Mesenteric fat pad (tissue), 1 donor: ENCODE measurements around the gene ESYT3. TPM values are rescaled to one million over a fixed set of nuclear protein-coding genes. Genes with fewer than 3 reads are reported as not detected.

ENCODE experiments used
- DNase-seq: peaks from one replicate; pipeline ENCODE4 v3.0.0-alpha.2; 2020; ENCODE audit warnings: low spot score
- total RNA-seq: library from RNA; stranded (reverse); fragmentation: NEBNext Ultra II Directional; extraction: Animal tissue kit (Norgen Biotek cat#: 25700); gene quantifications from one replicate; pipeline ENCODE4 v1.2.1, GENCODE V29; 2021
- donor health status: DM: yes; HTN: yes; CAD: no.

The ESYT3 gene
- total RNA-seq, 1 donor from 2014 or later, result 0.19 TPM

DNA sequence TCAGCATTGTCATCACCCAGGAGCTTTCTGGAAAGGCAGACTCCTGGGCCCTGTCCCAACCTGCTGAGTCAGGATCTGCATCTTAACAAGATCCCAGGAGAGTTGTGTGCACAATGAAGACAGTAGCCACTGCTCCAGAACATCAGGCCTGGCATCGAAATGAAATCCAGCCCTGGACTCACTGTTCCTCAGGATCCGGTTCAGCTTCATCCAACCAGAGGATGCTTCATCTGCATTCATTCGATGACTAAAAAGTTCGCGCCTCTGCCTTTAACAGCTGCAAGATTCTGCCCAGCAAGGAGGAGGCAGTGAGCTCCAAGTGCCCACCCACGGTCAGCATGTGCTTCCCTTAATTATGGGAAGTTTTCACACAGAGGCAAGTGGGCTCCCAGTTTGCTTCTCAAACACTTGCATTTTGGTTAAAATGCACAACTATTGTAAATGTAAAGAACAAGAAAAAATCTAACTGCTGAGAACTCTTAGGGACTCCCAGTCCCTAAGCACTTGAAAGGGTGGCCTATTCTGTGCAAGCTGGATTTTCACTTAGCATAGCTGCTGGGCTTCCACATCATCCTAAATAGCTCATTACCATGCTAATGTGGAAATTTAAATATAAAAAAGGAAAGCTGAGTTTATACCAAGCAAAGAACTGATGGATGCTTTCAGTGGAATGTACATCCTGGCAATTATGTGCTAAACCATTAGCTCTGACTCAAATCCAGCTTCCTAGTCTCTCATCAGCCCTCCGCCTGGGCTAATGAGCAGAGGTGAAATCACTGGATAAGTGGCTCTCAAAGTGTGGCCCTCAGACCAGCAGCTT, 25.5 kb upstream of the ESYT3 start:
- peak; percentile 28 for DNase-seq

DNA sequence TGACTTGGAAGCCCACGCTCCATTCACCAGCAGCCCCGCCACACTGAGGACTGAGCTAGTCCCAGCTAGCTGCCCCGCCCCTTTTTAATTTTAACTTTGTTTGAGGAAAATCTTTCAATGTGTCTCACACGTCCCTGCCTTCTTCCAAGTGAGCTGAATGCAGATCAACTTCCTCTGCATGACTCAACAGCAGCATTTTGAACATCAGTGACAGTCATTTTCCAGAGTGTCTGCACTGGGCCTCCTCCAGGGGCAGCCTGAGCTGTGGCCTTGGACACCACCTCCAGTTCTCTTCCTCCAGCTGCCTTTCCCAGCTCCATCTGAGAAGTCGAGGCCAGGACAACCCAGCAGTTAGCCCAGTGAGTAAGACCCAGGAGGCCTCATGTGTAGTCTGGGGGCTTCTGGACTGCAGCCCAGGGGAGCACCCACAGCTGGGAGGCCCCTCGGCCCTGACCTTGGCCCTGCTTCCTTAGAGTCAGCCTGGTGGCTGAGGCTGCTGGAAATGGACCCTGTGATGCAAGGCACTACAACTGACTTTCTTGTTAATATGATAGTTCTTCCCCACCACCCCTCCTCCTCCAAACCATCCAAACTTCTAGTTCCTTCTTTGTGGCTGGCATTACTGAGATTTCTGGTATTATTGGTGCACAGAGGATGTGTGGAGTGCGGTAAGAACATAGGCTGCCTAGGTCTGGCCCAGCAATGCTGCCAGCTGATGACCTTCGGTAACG, 21.4 kb upstream of the ESYT3 start:
- peak; percentile 79 for DNase-seq

DNA sequence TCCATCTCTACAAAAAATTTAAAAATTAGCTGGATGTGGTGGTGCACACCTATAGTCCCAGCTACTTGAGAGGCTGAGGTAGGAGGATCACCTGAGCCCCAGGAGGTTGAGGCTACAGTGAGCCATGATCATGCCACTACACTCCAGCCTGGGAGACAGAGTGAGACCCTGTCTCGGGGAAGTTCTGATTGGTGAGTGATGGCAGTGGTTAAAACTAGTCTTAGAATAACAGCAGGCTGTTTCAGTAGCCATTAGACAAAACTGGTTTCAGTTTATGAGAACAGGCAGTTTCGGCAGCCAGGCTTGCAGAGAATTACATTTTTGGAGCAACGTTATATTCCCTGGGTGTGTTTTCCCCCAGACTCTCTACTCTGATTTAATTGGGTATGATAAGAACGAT, 18.2 kb upstream of the ESYT3 start:
- DNase-seq, result peak; percentile 1

DNA sequence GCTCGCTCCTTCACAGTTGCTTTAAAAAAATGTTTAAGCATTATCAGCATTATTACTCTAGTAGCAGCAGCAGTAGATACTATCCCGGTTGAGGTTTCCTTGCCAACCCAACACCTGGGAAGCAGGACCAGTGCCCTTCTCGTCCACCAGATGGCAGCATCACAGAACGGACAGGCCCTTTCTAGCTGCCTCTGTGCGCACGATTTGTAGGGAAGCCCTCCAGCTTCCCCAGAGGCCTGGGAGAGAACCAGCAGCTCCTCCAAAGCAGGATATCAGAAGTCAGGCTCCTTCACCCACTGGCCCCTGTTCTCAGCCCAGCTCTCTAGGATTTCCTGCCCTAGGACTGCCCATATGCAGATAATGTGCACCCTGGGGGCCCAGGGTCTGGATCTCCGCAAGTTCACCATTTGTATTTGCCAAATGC, 16.8 kb upstream of the ESYT3 start:
- DNase-seq, result peak; percentile 84

DNA sequence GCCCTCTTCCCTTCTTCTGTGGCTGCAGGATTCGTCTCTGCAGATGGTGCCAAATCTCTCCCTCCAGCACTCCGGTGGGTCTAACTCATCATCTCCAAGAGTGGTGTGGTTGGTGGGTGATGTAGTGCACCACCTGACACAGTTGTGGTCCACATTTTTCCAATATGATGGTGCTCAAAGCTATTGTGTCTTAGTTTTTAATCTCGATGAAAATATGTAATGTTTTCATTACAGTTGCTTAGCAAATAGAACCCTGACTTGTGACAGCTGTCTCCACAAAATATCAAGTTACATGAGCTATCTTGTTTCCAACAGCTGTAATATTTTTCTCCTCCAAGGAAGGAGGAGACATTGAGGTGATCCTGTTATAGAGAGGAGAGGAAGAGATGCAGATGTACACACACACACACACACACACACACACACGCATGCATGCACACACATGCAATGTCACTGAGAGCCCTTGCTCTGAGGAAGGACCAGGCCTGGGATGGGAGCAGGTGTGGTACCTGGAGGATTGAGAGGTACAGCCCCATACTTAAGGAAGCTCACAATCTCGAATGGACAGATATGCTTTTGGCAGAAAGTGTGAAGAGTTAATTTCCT, 15.7 kb upstream of the ESYT3 start:
- DNase-seq, result no peak

DNA sequence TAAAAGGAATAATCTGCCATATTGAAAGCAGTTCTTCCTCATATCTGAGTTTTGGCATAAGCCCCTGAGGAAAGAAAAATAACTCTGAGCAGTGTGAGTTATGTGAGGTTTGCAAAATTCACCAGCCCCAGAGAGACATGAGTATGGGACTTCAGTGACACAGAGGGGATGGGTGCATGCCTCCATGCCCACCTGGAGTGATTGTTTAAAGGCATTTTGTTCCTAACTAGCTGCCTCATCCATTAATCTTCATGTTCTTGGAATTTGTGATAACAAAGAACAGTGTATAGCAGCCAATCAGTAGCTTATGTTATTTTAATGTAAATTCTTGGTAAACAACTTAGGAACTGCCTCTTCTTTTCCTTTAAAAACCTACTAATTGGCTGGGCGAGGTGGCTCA, 11.1 kb upstream of the ESYT3 start:
- no peak for DNase-seq

DNA sequence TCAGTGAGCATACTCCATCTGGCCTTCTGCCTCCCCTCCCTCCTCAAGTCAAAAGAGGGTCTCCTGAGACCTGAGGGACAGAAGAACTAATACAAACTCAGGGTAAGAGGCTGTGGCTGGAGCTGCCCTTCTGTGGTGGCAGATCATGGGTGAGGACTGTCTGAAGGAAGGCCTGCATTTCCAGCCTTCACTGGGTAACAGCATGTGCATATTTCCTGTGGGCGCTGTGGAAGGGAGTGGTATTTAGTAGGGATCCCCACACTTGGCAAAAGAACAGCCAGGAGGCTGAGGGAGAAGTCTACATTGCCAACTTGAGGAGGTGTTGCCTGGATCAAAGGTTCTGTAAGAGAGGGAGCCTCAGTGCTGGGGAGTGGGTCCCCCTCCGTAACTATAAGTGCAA, 10.1 kb upstream of the ESYT3 start:
- DNase-seq, result peak; percentile 69

DNA sequence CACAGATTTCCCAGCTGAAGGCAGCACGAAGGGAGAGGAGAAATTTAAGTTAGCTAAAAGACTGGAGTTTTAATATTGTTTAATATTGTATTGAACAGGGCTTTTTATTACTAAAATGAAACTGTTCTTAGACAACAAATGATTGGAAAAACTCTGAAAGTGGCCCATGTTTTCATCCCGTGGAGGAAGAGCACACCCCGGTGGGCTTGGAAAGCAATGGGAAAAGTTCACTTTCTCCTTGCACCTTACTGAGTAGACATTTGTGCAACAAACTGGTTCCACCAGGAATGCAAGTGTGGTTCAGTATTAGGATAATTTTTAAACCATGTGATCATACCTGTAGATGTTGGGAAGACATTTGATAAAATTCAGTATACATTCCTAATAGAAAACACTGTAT, 8.2 kb upstream of the ESYT3 start:
- no peak for DNase-seq

DNA sequence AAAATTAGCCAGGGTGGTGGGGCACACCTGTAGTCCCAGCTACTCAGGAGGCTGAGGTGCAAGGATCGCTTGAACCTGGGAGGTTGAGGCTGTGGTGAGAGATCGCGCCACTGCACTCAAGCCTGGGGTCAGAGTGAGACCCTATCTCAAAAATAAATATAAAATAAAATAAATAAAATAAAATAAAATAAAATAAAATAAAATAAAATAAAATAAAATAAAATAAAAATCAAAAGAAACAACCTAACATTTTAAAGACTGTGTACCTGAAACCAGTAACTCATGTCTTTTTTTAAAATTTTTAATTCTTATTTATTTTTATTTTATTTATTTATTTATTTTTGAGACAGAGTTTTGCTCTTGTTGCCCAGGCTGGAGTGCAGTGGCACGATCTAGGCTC, 7.7 kb upstream of the ESYT3 start:
- DNase-seq, result peak; percentile 5

DNA sequence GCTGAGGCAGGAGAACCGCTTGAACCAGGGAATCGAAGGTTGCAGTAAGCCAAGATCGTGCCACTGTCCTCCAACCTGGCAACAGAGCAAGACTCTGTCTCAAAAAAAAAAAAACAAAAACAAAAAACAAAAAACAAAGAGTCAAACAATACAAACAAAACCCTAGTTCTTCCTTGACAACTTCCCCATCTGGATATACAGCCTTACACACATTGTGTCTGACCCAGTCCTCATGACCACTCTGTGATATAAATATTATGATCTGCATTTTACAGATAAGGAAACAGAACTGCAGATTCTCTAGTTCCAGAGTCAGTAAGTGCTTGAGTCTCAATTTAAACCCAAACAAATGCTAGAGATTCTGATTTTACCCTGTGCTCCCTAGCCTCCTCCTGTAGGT, 4.8 kb upstream of the ESYT3 start:
- no peak for DNase-seq

DNA sequence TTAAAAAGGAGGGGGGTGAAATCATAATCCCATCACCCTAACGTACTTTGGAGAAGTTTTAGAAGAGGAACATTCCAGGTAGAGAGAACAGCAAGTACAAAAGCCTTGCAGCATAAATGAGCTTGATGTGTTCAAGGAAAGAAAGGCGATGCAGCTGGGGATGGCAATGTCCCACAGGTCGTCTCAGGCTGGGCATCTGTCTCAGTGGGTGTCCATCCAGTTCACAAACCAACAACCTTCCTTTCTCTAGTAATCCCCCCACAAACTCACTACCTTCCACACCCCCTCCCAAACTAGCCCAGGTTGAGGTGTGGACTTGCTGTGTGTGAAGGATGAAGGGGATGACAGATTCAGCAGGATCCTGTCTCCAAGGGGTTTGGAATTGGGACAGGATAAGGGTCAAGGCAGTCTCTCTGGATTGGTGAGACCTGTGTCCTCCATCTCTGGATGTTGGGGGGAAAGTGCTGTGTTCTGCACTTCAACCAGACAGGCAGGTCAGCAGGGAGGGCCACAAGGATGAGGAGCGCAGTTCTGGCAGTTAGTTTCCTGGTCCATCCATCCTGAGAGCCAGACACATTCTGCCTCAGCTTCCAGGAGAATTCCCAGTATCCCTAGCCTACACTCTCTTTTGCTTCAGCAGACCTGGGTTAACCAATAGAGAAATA, 1.7 kb upstream of the ESYT3 start:
- peak; percentile 35 for DNase-seq

DNA sequence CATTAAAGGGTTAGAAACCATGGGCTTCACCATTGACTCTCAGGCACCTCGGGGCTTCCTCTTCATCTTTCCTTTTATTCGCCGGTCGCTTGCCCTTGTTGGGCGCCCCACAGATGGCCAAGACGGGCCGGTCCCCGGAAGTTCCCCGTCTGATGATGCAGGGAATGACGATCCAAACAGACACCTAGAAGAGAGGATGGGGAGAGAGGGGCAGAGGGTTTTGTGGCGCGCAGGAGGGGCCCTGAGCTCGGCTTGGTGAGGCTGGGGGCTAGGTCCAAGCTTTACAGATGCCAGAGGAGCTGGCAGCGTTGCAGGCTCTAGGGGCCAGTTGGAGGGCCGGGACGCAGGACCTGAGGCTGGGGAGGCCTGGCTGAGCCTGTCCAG, 532 bp upstream of the ESYT3 start:
- DNase-seq, result peak; percentile 71

DNA sequence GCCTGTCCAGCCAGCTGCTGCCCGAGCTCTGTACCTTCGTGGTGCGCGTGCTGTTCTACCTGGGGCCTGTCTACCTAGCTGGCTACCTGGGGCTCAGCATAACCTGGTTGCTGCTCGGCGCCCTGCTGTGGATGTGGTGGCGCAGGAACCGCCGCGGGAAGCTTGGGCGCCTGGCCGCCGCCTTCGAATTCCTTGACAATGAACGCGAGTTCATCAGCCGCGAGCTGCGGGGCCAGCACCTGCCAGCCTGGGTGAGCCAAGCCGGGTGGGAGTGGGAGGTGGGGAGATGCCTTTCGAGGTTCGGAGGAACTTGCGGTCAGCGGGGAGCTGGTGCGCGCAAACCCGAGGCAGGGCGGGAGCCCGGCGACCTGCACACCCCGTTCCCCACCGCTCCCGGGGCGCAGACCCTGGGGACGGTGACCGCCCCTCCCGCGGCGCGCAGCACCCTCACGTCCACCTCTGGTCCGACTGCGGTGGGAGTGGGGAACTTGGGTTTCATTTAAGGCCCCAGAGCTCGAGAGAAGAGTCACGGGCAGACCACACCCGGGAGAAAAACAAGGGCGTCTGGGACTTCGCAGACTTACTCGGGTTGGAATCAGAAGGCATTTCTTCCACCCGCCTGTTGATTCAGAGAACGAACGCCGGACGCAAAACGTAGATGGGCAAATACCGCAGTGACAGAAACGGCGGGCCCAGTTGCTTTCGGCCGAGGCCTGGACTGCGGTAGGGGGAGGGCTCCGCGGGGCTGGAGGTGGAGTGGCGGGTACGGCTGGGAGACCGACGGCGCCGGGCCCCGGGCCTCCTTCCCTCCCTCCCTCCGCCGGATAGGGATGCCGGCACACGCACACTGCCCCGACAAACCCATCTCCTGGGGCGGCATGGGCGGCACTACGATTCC, 708 bp downstream of the ESYT3 start:
- peak; percentile 78 for DNase-seq

DNA sequence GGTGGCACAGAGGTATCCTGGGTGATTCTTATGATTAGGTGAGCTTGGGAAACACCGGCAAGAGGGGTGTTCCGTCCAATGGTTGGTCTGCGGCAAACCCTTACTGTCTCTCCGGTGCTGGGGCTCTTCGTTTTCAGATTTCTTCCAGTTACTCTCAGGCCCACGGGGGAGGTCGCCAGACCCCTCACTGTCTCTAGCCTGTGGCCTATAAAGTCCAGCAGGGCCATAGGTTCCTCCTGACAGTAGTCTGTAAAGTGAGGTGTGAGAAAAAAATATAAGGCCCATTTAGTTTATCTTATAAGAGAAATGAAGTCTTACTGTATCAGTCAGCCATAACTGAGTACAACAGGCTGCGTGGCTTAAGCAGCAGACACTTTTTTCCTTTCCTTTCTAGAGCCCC, 1.4 kb downstream of the ESYT3 start:
- peak; percentile 60 for DNase-seq

DNA sequence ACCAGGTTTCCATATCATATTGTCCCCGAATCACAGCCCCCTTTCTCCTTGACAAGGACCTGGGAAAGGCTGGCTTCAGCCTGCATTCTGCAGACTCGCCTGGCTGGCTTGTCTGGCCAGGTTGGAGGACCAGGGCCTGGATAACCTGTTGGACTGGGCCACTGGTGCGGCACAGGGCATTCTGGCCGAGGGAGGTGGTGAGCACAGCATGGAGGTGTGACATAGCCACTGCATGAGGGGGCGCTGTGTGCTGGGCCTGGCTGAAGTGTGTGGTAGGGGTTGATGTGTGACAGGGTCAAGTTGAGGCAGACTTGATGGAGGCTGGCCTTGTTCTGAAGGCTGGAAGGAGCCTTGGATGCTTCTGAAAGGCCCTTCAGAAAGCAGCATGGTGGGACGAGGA, 2.9 kb downstream of the ESYT3 start:
- peak; percentile 88 for DNase-seq

DNA sequence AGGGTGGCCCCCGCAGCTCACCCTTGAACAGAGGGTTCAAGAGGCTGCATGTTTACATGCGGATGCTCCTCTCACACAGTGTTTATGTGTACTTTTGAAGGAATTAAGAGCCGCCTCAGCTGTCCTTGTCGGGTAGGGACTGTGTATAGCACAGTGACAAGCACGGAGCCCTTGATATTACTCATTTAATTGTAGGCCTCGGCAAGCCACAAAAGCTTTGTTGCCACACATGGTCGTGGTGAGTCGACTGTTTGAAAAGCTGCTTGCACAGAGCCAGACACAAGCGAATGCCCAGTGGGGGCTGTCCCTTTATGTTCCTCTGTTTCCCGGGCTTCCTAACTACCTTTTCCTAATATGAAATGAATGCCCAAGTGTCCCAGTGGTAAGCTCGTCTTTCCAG, 4.5 kb downstream of the ESYT3 start:
- DNase-seq, result peak; percentile 73

DNA sequence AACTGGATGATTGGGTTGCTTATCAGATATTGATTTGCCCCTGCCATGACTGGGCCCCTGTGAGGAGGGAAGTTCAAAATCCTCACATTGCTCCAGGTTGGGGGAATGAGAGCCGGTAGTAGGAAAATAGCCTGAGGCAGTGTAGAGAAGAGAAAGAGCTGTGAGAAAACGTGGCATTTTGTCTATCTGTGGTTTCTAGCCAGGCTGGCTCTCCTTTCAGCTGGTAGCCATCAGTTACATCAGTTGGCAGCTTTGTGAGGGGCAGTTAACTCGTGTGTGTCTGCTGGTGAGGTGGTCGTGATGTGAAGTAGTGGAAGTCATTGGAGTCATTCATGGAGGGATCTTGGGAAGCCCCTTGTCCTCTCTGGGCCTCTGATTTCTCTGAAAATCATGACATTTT, 5.2 kb downstream of the ESYT3 start:
- no peak for DNase-seq

DNA sequence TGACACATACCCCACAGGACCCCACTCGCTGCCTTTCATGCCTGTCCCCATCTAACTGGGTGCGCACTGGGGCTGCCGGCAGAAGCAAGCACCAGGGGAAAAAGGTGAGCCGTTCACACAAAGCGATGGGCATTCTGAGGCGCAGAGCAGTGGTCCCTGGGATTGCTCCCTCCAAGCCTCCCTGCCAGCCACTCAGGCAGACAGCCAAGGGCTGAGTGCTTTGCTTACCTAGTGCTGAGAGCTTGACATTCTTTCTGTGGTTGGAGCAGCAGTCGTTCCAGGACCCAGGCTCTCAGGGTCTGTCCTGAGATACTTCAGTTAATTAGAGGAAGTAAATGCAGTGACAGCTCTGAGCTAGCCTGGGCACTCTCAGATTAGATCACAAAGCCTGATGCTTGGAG, 5.7 kb downstream of the ESYT3 start:
- peak; percentile 87 for DNase-seq

DNA sequence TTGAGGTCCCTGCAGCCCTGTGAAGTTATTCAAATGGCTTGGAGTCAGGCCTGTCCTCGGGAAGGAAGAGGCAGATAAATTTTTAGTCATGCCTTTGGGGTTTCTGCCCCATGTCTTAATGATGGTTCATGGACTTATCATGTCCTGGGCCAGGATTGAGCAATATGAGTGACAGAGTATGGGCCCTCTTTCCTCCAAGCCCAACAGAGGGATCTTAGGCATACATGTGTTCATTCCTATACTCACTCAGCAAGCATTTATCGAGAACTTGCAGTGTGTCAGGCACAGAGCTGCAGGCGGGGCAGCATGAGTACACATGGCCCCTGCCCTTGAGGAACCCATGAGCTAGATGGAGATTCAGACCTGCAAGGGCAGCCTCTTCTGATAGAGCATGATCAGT, 6.2 kb downstream of the ESYT3 start:
- no peak for DNase-seq

DNA sequence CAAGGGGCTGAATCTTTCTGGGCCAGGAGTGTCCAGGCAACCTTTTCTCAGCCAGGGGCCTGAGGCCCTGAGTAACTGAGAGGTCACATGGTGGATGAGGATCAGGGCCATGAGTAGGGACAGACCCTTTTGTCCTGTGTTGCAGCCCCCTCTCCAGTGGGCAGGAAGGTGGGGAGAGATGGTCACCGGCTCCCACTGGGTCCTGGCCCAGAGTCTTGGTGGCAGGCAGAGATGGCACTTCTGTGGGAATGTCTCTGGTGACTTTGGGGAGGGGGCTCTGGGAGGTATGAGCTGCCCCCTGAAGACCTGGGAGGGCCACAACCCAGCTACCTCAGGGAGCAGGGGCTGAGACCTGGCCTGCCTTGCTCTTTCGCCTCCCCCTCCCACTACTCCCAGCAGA, 6.8 kb downstream of the ESYT3 start:
- peak; percentile 65 for DNase-seq

DNA sequence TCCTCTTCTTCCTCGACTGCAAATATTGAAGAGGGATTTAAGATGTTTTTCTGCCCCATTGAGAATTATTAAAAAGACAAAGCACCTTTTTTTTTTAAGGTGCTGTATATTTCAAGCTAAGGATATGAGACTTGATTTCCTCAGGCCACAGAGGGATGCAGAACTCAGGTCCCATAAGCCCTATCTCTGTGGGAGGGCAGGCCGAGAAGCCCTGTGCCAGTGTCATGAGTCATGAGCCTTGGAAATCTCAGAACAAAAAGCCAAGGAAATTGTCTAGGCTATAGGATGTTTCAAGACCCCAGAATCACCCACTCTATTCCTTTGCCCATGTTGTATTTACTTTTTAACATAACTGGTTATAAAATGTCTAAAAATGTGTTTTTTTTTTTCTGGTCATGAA, 7.3 kb downstream of the ESYT3 start:
- DNase-seq, result peak; percentile 3
